ENCODE data around the gene S100A7A. TPM values are rescaled to one million over a fixed set of nuclear protein-coding genes. Genes with fewer than 3 reads are reported as not detected.

Gene S100A7A
- total and polyA plus RNA-seq, 10 of the 15 experiments (the other 5 are each of a cell fraction or from before 2014, with no cell fraction given): not detected

DNA sequence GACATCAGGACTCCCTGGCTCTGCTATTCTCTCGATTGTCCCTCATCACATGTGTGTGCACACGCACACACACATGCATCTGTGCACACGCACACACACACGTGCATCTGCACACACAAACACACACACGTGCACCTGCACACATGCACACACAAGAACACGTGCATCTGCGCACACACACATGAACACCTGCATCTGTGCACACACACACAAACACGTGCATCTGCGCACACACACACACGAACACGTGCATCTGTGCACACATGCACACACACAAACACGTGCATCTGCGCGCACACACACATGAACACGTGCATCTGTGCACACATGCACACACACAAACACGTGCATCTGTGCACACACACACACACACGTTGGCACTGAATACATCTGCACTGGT lies 14.7 kb downstream of the S100A7A start:
- Histone ChIP-seq H3K9ac (ENCODE audit: control insufficient read depth, insufficient read depth, low read length) (no peak overlapping the region), H3K79me2 (ENCODE audit: control insufficient read depth, insufficient read depth, low read length) (no peaks in the 10 kb centered on the region), H3K4me2 (ENCODE audit: control insufficient read depth, insufficient read depth) (no peak overlapping the region), H2AFZ (ENCODE audit: control insufficient read depth, low read depth, low read length) (no peak overlapping the region), H3K9me3 (replicated peaks; ENCODE audit: control insufficient read depth, insufficient read depth, low read length) (no peaks in the 10 kb centered on the region), H3K36me3 (ENCODE audit: control insufficient read depth in 2 of 2, insufficient read depth in 2 of 2, low read length in 1 of 2) (no peaks in the 10 kb centered on the region), H3K27ac (ENCODE audit: control insufficient read depth, insufficient read depth) (no peak overlapping the region), H4K20me1 (ENCODE audit: control insufficient read depth, insufficient read depth) (no peaks in the 10 kb centered on the region), H3K4me1 (ENCODE audit: control insufficient read depth, insufficient read depth, low read length) (no peaks in the 10 kb centered on the region), H3K4me3 (no peak overlapping the region), H3K27me3 (replicated peaks in 1 of 2; ENCODE audit: control insufficient read depth in 2 of 2, insufficient read depth in 2 of 2, low read length in 1 of 2) (no peaks in the 10 kb centered on the region; a peak in 2 of 4 replicates)
- in situ Hi-C loops (cut with MboI) (no loop called here), intact Hi-C loops (cut with micrococcal nuclease; ENCODE audit: unreplicated experiment) (no loop called here)
- 32% methylated on average over 17 of the region's 17 CpGs for WGBS (ENCODE audit: insufficient coverage, insufficient replicate concordance, low lambda C conversion rate, missing lambda C conversion rate)
- ChIA-PET RAD21 (ENCODE audit: unreplicated experiment) (no interaction called here), POLR2A (no interaction called here), CTCF (no interaction called here), SMC1A (ENCODE audit: uncharacterized antibody, unreplicated experiment) (no interaction called here)
- ATAC-seq (no peak), DNase-seq (ENCODE audit: low read depth, low spot score) (no peak), FAIRE-seq (no peak)
- no TSS peak for BruUV-seq (replicated peaks)
- TF ChIP-seq CHD1 (IDR thresholded peaks at IDR 0.05; ENCODE audit: low read depth, low read length) (no peak), POLR2AphosphoS2 (IDR thresholded peaks at IDR 0.05; ENCODE audit: low read depth, low read length) (no peak), EZH2 (IDR thresholded peaks at IDR 0.05; ENCODE audit: borderline replicate concordance, control insufficient read depth, low read depth, low read length) (no peak), CEBPB (IDR thresholded peaks at IDR 0.05; ENCODE audit: borderline replicate concordance in 1 of 2, low read depth in 2 of 2, low read length in 2 of 2) (no peak), MLLT1 (IDR thresholded peaks at IDR 0.05) (no peak)

GRCh38 chr1:153431427-153431826 lies 15.1 kb downstream of the S100A7A start:
- H4K20me1 ChIP-seq (ENCODE audit: control insufficient read depth, insufficient read depth): no peaks in the 10 kb centered on the region
- H3K27me3 ChIP-seq (replicated peaks in 1 of 2; ENCODE audit: control insufficient read depth in 2 of 2, insufficient read depth in 2 of 2, low read length in 1 of 2): no peaks in the 10 kb centered on the region; a peak in 2 of 4 replicates
- H3K9ac ChIP-seq (ENCODE audit: control insufficient read depth, insufficient read depth, low read length): no peak overlapping the region
- no TSS peak for BruUV-seq (replicated peaks)
- WGBS (ENCODE audit: insufficient coverage, insufficient replicate concordance, low lambda C conversion rate, missing lambda C conversion rate): 25% methylated on average over 3 of the region's 3 CpGs
- ChIA-PET CTCF (no interaction called here), RAD21 (ENCODE audit: unreplicated experiment) (no interaction called here), SMC1A (ENCODE audit: uncharacterized antibody, unreplicated experiment) (no interaction called here), POLR2A (no interaction called here)
- no peak overlapping the region for H3K27ac ChIP-seq (ENCODE audit: control insufficient read depth, insufficient read depth)
- no peaks in the 10 kb centered on the region for H3K4me1 ChIP-seq (ENCODE audit: control insufficient read depth, insufficient read depth, low read length)
- no peaks in the 10 kb centered on the region for H3K36me3 ChIP-seq (ENCODE audit: control insufficient read depth in 2 of 2, insufficient read depth in 2 of 2, low read length in 1 of 2)
- no peak for DNase-seq (ENCODE audit: low read depth, low spot score)
- H3K79me2 ChIP-seq (ENCODE audit: control insufficient read depth, insufficient read depth, low read length): no peaks in the 10 kb centered on the region
- no peaks in the 10 kb centered on the region for H3K9me3 ChIP-seq (replicated peaks; ENCODE audit: control insufficient read depth, insufficient read depth, low read length)
- H3K4me3 ChIP-seq: no peak overlapping the region
- no peak overlapping the region for H2AFZ ChIP-seq (ENCODE audit: control insufficient read depth, low read depth, low read length)
- TF ChIP-seq CHD1 (IDR thresholded peaks at IDR 0.05; ENCODE audit: low read depth, low read length) (no peak), ZNF274 (IDR thresholded peaks at IDR 0.05; ENCODE audit: insufficient read depth, insufficient read length) (no peak), JUND (IDR thresholded peaks at IDR 0.05; ENCODE audit: low read depth, low read length) (no peak), TCF12 (IDR thresholded peaks at IDR 0.05; ENCODE audit: low read depth, low read length) (no peak), RFX5 (IDR thresholded peaks at IDR 0.05; ENCODE audit: low read depth, low read length) (no peak), RB1 (IDR thresholded peaks at IDR 0.05; ENCODE audit: borderline replicate concordance) (no peak), NR2C2 (IDR thresholded peaks at IDR 0.05; ENCODE audit: borderline replicate concordance, control insufficient read depth, insufficient read length, low read depth) (no peak), SIN3A (IDR thresholded peaks at IDR 0.05; ENCODE audit: low read depth, low read length) (no peak), BCL11A (IDR thresholded peaks at IDR 0.05; ENCODE audit: low read depth, low read length) (no peak), ATF7 (IDR thresholded peaks at IDR 0.05; ENCODE audit: low read depth) (no peak), BHLHE40 (IDR thresholded peaks at IDR 0.05; ENCODE audit: borderline replicate concordance in 1 of 2, low read depth in 2 of 2, low read length in 1 of 2) (no peak), WRNIP1 (IDR thresholded peaks at IDR 0.05; ENCODE audit: borderline replicate concordance, low read depth, low read length) (no peak), ZNF217 (IDR thresholded peaks at IDR 0.05) (no peak)
- in situ Hi-C loops (cut with MboI) (no loop called here), intact Hi-C loops (cut with micrococcal nuclease; ENCODE audit: unreplicated experiment) (no loop called here)
- no peak for FAIRE-seq
- H3K4me2 ChIP-seq (ENCODE audit: control insufficient read depth, insufficient read depth): no peak overlapping the region
- no peak for ATAC-seq

All from GM12878 (cell line).